H1 (cell line): ENCODE results near the gene ARID2. TPM values are rescaled to one million over a fixed set of nuclear protein-coding genes. Genes with fewer than 3 reads are reported as not detected.

Experiments
- CTCF ChIA-PET: fragments of 300-600 bp; sonication (Branson Sonifier 250); formaldehyde crosslinking; loops from one replicate; lab custom pipeline; 2021; ENCODE audit not compliant: partially characterized antibody; lab: Charles Lee
- POLR2A ChIA-PET: fragments of 300-600 bp; sonication (Branson Sonifier 250); formaldehyde crosslinking; loops from one replicate; lab custom pipeline; 2021; ENCODE audit warnings: inconsistent platforms; ENCODE audit not compliant: partially characterized antibody; lab: Charles Lee
- DNase-seq, 2 experiments: peaks; one replicate each; pipeline versions ENCODE4 v3.0.0 to v3.0.0-alpha.2; 2010 to 2022; ENCODE audit warnings: low spot score in 2 of 2, low read depth in 1 of 2, mixed read lengths in 1 of 2
- FAIRE-seq: peaks from 2 replicates; lab custom pipeline; 2011; peaks lifted over from hg19 to GRCh38; lab: Jason Lieb, UNC
- H2AFZ ChIP-seq: 2 replicates; pipeline ENCODE4 v1.8.1; 2012; ENCODE audit warnings: low read length, inconsistent platforms
- H2AK5ac ChIP-seq: 2 replicates; pipeline ENCODE4 v1.6.1; 2013; ENCODE audit warnings: low read depth, low read length
- H2BK120ac ChIP-seq: replicated peaks from 2 replicates; pipeline ENCODE3; 2013; ENCODE audit warnings: low read depth, low read length, inconsistent platforms
- H2BK12ac ChIP-seq: 2 replicates; pipeline ENCODE4 v1.6.1; 2013; ENCODE audit warnings: low read depth, low read length
- H2BK15ac ChIP-seq: 2 replicates; pipeline ENCODE4 v1.6.1; 2013; ENCODE audit warnings: low read length
- H2BK20ac ChIP-seq: 2 replicates; pipeline ENCODE4 v1.6.1; 2013; ENCODE audit warnings: low read length
- H2BK5ac ChIP-seq: 2 replicates; pipeline ENCODE4 v1.6.1; 2013; ENCODE audit warnings: low read depth, low read length
- H3K14ac ChIP-seq: 2 replicates; pipeline ENCODE4 v1.6.1; 2013; ENCODE audit warnings: inconsistent platforms; ENCODE audit not compliant: insufficient read length
- H3K18ac ChIP-seq: 2 replicates; pipeline ENCODE4 v1.6.1; 2013; ENCODE audit warnings: low read length; ENCODE audit errors: extremely low read depth
- H3K23ac ChIP-seq: 2 replicates; pipeline ENCODE4 v1.6.1; 2013; ENCODE audit warnings: inconsistent platforms; ENCODE audit not compliant: insufficient read length
- H3K23me2 ChIP-seq: 2 replicates; pipeline ENCODE4 v1.6.1; 2013; ENCODE audit warnings: low read depth, low read length
- H3K27ac ChIP-seq: 2 replicates; pipeline ENCODE4 v1.6.1; 2011; ENCODE audit warnings: low read depth, low read length, inconsistent platforms
- H3K27me3 ChIP-seq, 4 experiments: replicated peaks in 1 of 4; 1 replicate in 1 of 4; 2 replicates in 3 of 4; pipeline versions ENCODE4 v1.6.1 to v1.8.1; 2011 to 2013; ENCODE audit warnings: low read length in 3 of 4, mild to moderate bottlenecking in 3 of 4, inconsistent platforms in 2 of 4, mixed read lengths in 2 of 4, moderate library complexity in 1 of 4; ENCODE audit not compliant: control insufficient read depth in 3 of 4, insufficient read depth in 3 of 4; ENCODE audit errors: extremely low read depth in 1 of 4
- H3K36me3 ChIP-seq, 4 experiments: 2 replicates each; pipeline versions ENCODE4 v1.6.1 to v1.8.1; 2011 to 2013; ENCODE audit warnings: mild to moderate bottlenecking in 4 of 4, low read length in 3 of 4, moderate library complexity in 2 of 4, control low read depth in 1 of 4, inconsistent platforms in 1 of 4; ENCODE audit not compliant: insufficient read depth in 4 of 4, control insufficient read depth in 2 of 4
- H3K4ac ChIP-seq: replicated peaks from 2 replicates; pipeline ENCODE3; 2013; ENCODE audit warnings: low read length, low read depth, mixed read lengths, inconsistent platforms; ENCODE audit not compliant: insufficient read length
- H3K4me1 ChIP-seq, 4 experiments: replicated peaks in 1 of 4; 1 replicate in 1 of 4; 2 replicates in 3 of 4; pipeline versions ENCODE4 v1.6.1 to v1.8.1; 2011 to 2013; ENCODE audit warnings: low read length in 3 of 4, inconsistent platforms in 2 of 4, mixed read lengths in 1 of 4; ENCODE audit not compliant: insufficient read depth in 4 of 4, control insufficient read depth in 3 of 4
- H3K4me2 ChIP-seq, 2 experiments: 2 replicates each; pipeline versions ENCODE4 v1.6.1 to v1.8.1; 2011 to 2013; ENCODE audit warnings: low read depth in 2 of 2, low read length in 2 of 2, control low read depth in 1 of 2, inconsistent platforms in 1 of 2, mild to moderate bottlenecking in 1 of 2; ENCODE audit not compliant: insufficient read depth in 1 of 2
- H3K4me3 ChIP-seq, 4 experiments: fragments of 200-600, 300-600 bp in 1 of 4; sonication (generic), shearing (Covaris generic), sonication (Bioruptor Twin) in 1 of 4; 2 replicates each; pipeline versions ENCODE4 v1.5.1 to v1.8.1; 2011 to 2016; ENCODE audit warnings: low read length in 4 of 4, low read depth in 3 of 4, control low read depth in 2 of 4, inconsistent platforms in 2 of 4, mild to moderate bottlenecking in 2 of 4, mixed read lengths in 1 of 4, moderate library complexity in 1 of 4; ENCODE audit not compliant: insufficient read depth in 2 of 4; ENCODE audit errors: extremely low read depth in 1 of 4
- H3K56ac ChIP-seq: replicated peaks from 2 replicates; pipeline ENCODE3; 2013; ENCODE audit warnings: low read depth, mild to moderate bottlenecking, mixed read lengths, low read length, inconsistent platforms; ENCODE audit not compliant: insufficient read length
- H3K79me1 ChIP-seq: 2 replicates; pipeline ENCODE4 v1.6.1; 2013; ENCODE audit warnings: low read depth, low read length, control low read depth
- H3K79me2 ChIP-seq, 2 experiments: 2 replicates each; pipeline versions ENCODE4 v1.6.1 to v1.8.1; 2012 to 2013; ENCODE audit warnings: low read length in 2 of 2, mild to moderate bottlenecking in 2 of 2, inconsistent platforms in 1 of 2; ENCODE audit not compliant: insufficient read depth in 2 of 2, control insufficient read depth in 1 of 2
- H3K9ac ChIP-seq, 4 experiments: replicated peaks in 1 of 4; 1 replicate in 1 of 4; 2 replicates in 3 of 4; pipeline versions ENCODE4 v1.6.1 to v1.8.1; 2011 to 2013; ENCODE audit warnings: low read depth in 3 of 4, low read length in 3 of 4, control low read depth in 2 of 4, mild to moderate bottlenecking in 2 of 4, moderate library complexity in 2 of 4, inconsistent platforms in 1 of 4; ENCODE audit errors: extremely low read depth in 1 of 4
- H3K9me3 ChIP-seq, 2 experiments: 2 replicates each; pipeline versions ENCODE4 v1.6.1 to v1.8.1; 2012 to 2013; ENCODE audit warnings: mild to moderate bottlenecking in 2 of 2, moderate library complexity in 2 of 2, control low read depth in 1 of 2, inconsistent platforms in 1 of 2, low read depth in 1 of 2, low read length in 1 of 2, mixed read lengths in 1 of 2; ENCODE audit not compliant: insufficient read depth in 2 of 2
- H4K20me1 ChIP-seq, 2 experiments: replicated peaks in 1 of 2; 2 replicates each; pipeline versions ENCODE3 to v1.8.1; 2011 to 2013; ENCODE audit warnings: inconsistent platforms in 2 of 2, low read length in 2 of 2, mild to moderate bottlenecking in 1 of 2; ENCODE audit not compliant: insufficient read depth in 2 of 2, control insufficient read depth in 1 of 2
- H4K5ac ChIP-seq: 2 replicates; pipeline ENCODE4 v1.6.1; 2013; ENCODE audit warnings: low read length, low read depth, mixed read lengths, inconsistent platforms; ENCODE audit not compliant: insufficient read length
- H4K8ac ChIP-seq: 2 replicates; pipeline ENCODE4 v1.8.0; 2013; ENCODE audit warnings: mild to moderate bottlenecking, moderate library complexity, low read length, inconsistent platforms; ENCODE audit not compliant: insufficient read depth; ENCODE audit errors: extremely low read depth
- H4K91ac ChIP-seq: replicated peaks from 2 replicates; pipeline ENCODE3; 2013; ENCODE audit warnings: low read length, mixed read lengths, inconsistent platforms; ENCODE audit not compliant: insufficient read length
- FOSL1 ChIP-seq: IDR thresholded peaks from 2 replicates; pipeline ENCODE4 v1.6.1; 2011; ENCODE audit warnings: mild to moderate bottlenecking, low read depth, low read length, moderate library complexity; ENCODE audit not compliant: insufficient read depth
- KDM5A ChIP-seq: fragments of 200-600 bp; IDR thresholded peaks from 2 replicates; pipeline ENCODE4 v1.7.1; 2012; ENCODE audit warnings: mild to moderate bottlenecking, low read length, inconsistent platforms, mixed read lengths
- NANOG ChIP-seq: IDR thresholded peaks from 2 replicates; pipeline ENCODE4 v1.6.1; 2011; ENCODE audit warnings: low read length, low read depth, mild to moderate bottlenecking, inconsistent platforms; ENCODE audit not compliant: insufficient read depth, poor library complexity, severe bottlenecking
- POLR2A ChIP-seq, 2 experiments: IDR thresholded peaks; 1 replicate in 1 of 2; 2 replicates in 1 of 2; pipeline ENCODE4 v1.6.1; 2011; ENCODE audit warnings: low read depth in 2 of 2, low read length in 2 of 2, mild to moderate bottlenecking in 2 of 2; ENCODE audit errors: control extremely low read depth in 1 of 2
- POU5F1 ChIP-seq: IDR thresholded peaks from 2 replicates; pipeline ENCODE4 v1.6.1; 2011; ENCODE audit warnings: low read depth, mild to moderate bottlenecking, low read length, moderate library complexity
- SP1 ChIP-seq: IDR thresholded peaks from 2 replicates; pipeline ENCODE4 v1.6.1; 2011; ENCODE audit warnings: low read depth, low read length
- TAF7 ChIP-seq: optimal IDR thresholded peaks from 2 replicates; pipeline ENCODE3; 2011; ENCODE audit warnings: low read depth, mild to moderate bottlenecking, inconsistent platforms, low read length, moderate library complexity, borderline replicate concordance
- polyA plus RNA-seq, 7 experiments: library from polyadenylated mRNA; depleted of rRNA in 3 of 7; stranded (reverse) in 5 of 7; unstranded in 2 of 7; fragments of >200 nt in 5 of 7; fragments of 200-250 nt in 2 of 7; gene quantifications; 1 replicate in 5 of 7; 2 replicates in 1 of 7; 4 replicates in 1 of 7; pipeline versions ENCODE4 v1.2.1 to v1.2.3, GENCODE V29; 2011 to 2013; ENCODE audit warnings: missing spikeins in 2 of 7, mixed read lengths in 2 of 7
- total RNA-seq: library from RNA; stranded (reverse); fragmentation: NEBNext Ultra II Directional; extraction: Animal tissue kit (Norgen Biotek cat#: 25700); gene quantifications from 2 replicates; pipeline ENCODE4 v1.2.1, GENCODE V29; 2021

Gene ARID2
- total and polyA plus RNA-seq, 2 of the 8 experiments (the other 6 are each of a cell fraction or from before 2014, with no cell fraction given): 32.0 to 45.2 TPM

DNA sequence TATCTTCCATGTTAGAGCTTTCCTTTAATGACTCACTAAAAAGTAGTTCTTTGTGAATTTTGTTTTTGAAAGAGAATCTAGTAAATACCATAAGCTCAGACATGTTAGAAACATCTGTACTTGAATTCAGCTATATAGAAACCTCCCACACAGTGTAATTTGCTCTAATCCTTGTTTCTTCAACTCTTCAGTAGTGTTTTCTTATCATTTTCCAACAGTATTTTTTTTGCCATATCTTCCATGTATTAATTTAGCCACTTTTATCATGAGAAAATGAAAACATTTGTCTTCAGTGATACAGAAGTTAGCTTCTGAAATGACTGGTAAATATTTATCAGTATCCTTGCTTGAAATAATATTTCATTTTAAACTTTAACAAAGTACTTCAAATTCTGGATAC is 73.6 kb downstream of the ARID2 start:
- H4K20me1 ChIP-seq: peaks cover 2 to 6% of the 10 kb centered on the region in 2 experiments
- TF ChIP-seq POU5F1 (no peak), NANOG (no peak), FOSL1 (no peak), SP1 (no peak), TAF7 (no peak), KDM5A (no peak), POLR2A (IDR thresholded peaks at IDR 0.05; ENCODE audit: control extremely low read depth in 1 of 2, low read depth in 2 of 2, low read length in 2 of 2) (no peak)

More for the DNA sequence above, 73.6 kb downstream of the ARID2 start:
- Histone ChIP-seq H3K79me2 (peaks cover 0 to 91% of the 10 kb centered on the region in 2 experiments; a peak in 3 of 4 replicates), H2AK5ac (no peak overlapping the region), H2BK12ac (no peak overlapping the region), H3K23ac (no peak overlapping the region), H3K4me3 (no peak overlapping the region), H3K4ac (no peak overlapping the region), H3K14ac (no peak overlapping the region), H3K18ac (no peak overlapping the region), H3K27ac (no peak overlapping the region), H2AFZ (no peak overlapping the region), H3K4me2 (no peak overlapping the region), H3K56ac (no peak overlapping the region), H2BK15ac (no peak overlapping the region), H4K91ac (no peak overlapping the region), H3K27me3 (no peaks in the 10 kb centered on the region), H2BK20ac (no peak overlapping the region), H3K36me3 (no peaks in the 10 kb centered on the region), H2BK120ac (no peak overlapping the region), H3K9me3 (no peaks in the 10 kb centered on the region), H3K9ac (no peak overlapping the region), H3K79me1 (no peaks in the 10 kb centered on the region; the same call in 1 of the 2 replicates), H3K4me1 (no peaks in the 10 kb centered on the region), H2BK5ac (no peak overlapping the region), H4K5ac (no peak overlapping the region), H4K8ac (no peak overlapping the region), H3K23me2 (no peaks in the 10 kb centered on the region)
- ChIA-PET CTCF (no interaction called here), POLR2A (interaction anchor here (0.7 kb wide), 1 partner anchor 1923 kb away, joined by 3 read pairs; no protein-coding TSS in a partner anchor)
- DNase-seq (no peak), FAIRE-seq (no peak)
